ENCODE data around the gene LAMA5. TPM values are rescaled to one million over a fixed set of nuclear protein-coding genes. Genes with fewer than 3 reads are reported as not detected.

Gene LAMA5
- total RNA-seq, 2 experiments from 2014 or later: 53.3 to 162 TPM

DNA sequence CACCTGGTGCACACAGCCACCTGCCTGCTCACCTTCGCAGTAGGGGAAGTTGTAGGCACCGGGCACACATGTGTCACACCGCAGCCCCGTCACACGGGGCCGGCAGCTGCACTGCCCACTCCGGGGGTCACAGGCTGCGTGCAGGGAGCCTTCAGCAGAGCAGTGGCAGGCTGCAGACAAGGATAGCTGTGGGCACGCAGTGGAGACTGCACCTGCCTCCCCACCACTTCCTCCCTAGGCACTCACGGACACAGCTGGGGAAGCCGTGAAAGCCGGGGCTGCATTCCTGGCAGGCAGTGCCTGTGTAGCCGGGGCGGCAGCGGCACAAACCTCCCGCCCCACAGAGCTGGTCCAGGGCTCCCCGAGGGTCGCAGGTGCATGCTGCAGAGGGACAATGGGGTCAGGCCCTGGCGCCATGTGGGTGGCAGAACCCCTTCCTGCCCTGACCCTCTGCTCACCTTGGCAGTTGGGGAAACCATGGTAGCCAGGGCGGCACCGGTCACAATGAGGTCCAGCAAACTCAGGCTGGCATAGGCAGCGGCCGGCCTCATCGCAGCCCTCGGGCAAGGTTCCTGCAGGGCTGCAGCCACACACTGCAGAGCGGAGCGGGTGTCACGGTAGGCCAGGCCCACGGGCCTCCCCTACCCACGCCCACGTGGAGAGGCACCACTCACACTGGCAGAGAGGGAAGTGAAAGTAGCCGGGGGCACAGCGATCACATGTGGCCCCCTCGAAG is 29.4 kb downstream of the LAMA5 start:
- Histone ChIP-seq H3K4me1 (ENCODE audit: insufficient read depth, low read length, poor library complexity, severe bottlenecking) (peaks cover 69% of the 10 kb centered on the region), H3K79me2 (ENCODE audit: insufficient read depth, low read depth, low read length) (peaks cover 4% of the 10 kb centered on the region; the same call in 1 of the 2 replicates), H3K9me2 (ENCODE audit: insufficient read depth, low read length) (no peaks in the 10 kb centered on the region), H3K36me3 (ENCODE audit: insufficient read depth, low read length) (peaks cover 34% of the 10 kb centered on the region), H3K4me2 (ENCODE audit: low read length) (peak overlapping the region; percentile 76), H4K20me1 (ENCODE audit: insufficient read depth, low read length) (no peaks in the 10 kb centered on the region), H2AFZ (ENCODE audit: low read length) (no peak overlapping the region), H3K4me3 (ENCODE audit: low read depth, low read length, poor library complexity, severe bottlenecking) (peak overlapping the region; percentile 20), H3K9me3 (ENCODE audit: low read length) (0 out of 2 replicates have a peak, but pooled peaks cover 7% of the 10 kb centered on the region), H3K27ac (ENCODE audit: low read depth, low read length, poor library complexity, severe bottlenecking) (peak overlapping the region; percentile 97)
- ChIA-PET POLR2A (no interaction called here), CTCF (ENCODE audit: unreplicated experiment) (no interaction called here)
- TF ChIP-seq CTCF (conservative IDR thresholded peaks at IDR 0.05; ENCODE audit: low read length) (no peak), EZH2phosphoT487 (IDR thresholded peaks at IDR 0.05; ENCODE audit: borderline replicate concordance, low read depth, low read length) (no peak)
- no TSS peak for BruUV-seq (replicated peaks)
- intact Hi-C loops (cut with micrococcal nuclease; ENCODE audit: unreplicated experiment): loop anchor here (1.0 to 5.0 kb wide), 3 partner anchors 35 to 270 kb away; partner anchors contain the start of genes ADRM1 and RPS21
- peak; percentile 92 for DNase-seq (ENCODE audit: low spot score)

DNA sequence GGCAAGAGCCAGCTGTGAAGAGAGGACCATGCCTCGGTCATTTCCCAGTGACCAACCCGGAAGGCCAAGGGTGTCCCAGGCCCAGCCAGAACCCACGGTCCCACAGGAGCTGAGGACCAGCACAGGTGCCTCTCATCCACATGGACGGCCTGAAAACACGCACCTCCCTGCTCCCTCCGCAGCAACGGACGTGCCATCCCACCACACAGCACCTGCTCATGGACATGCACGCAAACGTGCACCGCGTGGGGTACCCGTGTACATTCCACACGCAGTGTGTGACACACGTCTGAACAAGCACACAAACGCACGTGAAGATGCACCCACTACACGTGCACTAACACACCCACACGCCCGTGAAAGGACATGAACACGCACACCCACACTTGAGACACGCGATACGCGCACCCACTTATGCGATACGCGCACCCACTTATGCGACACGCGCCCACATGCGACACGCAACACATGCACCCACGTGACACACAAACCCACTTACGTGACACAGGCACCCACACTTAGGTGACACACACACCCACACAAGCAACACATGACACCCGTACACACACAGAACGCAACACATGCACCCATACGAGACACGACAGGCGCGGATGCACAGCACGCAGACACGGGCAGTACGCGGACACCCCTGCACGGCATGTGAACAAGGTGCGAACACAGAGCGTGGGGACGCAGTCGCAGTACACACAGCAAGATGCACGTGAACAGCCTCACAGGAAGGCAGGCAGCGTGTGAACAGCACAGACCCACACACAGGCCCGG is 30.1 kb downstream of the LAMA5 start:
- H2AFZ ChIP-seq (ENCODE audit: low read length): no peak overlapping the region
- ChIA-PET POLR2A (no interaction called here), CTCF (ENCODE audit: unreplicated experiment) (no interaction called here)
- no peak for TF ChIP-seq EZH2phosphoT487 (IDR thresholded peaks at IDR 0.05; ENCODE audit: borderline replicate concordance, low read depth, low read length)
- no peaks in the 10 kb centered on the region for H4K20me1 ChIP-seq (ENCODE audit: insufficient read depth, low read length)
- no peak for DNase-seq (ENCODE audit: low spot score)
- H3K36me3 ChIP-seq (ENCODE audit: insufficient read depth, low read length): peaks cover 34% of the 10 kb centered on the region
- peak overlapping the region; percentile 97 for H3K27ac ChIP-seq (ENCODE audit: low read depth, low read length, poor library complexity, severe bottlenecking)
- intact Hi-C loops (cut with micrococcal nuclease; ENCODE audit: unreplicated experiment): loop anchor here (1.0 to 5.0 kb wide), 3 partner anchors 35 to 270 kb away; partner anchors contain the start of genes ADRM1 and RPS21
- BruUV-seq (replicated peaks): no TSS peak
- H3K79me2 ChIP-seq (ENCODE audit: insufficient read depth, low read depth, low read length): peaks cover 4% of the 10 kb centered on the region; the same call in 1 of the 2 replicates
- H3K9me3 ChIP-seq (ENCODE audit: low read length): 0 out of 2 replicates have a peak, but pooled peaks cover 7% of the 10 kb centered on the region
- peak overlapping the region; percentile 20 for H3K4me3 ChIP-seq (ENCODE audit: low read depth, low read length, poor library complexity, severe bottlenecking)
- peak overlapping the region; percentile 76 for H3K4me2 ChIP-seq (ENCODE audit: low read length)
- H3K4me1 ChIP-seq (ENCODE audit: insufficient read depth, low read length, poor library complexity, severe bottlenecking): peaks cover 65% of the 10 kb centered on the region
- H3K9me2 ChIP-seq (ENCODE audit: insufficient read depth, low read length): no peaks in the 10 kb centered on the region

- Histone ChIP-seq H3K4me2 (ENCODE audit: low read length) (peak overlapping the region; percentile 76), H3K36me3 (ENCODE audit: insufficient read depth, low read length) (peaks cover 31% of the 10 kb centered on the region), H3K27ac (ENCODE audit: low read depth, low read length, poor library complexity, severe bottlenecking) (peak overlapping the region; percentile 97), H3K9me2 (ENCODE audit: insufficient read depth, low read length) (no peaks in the 10 kb centered on the region), H4K20me1 (ENCODE audit: insufficient read depth, low read length) (no peaks in the 10 kb centered on the region), H3K4me3 (ENCODE audit: low read depth, low read length, poor library complexity, severe bottlenecking) (no peak overlapping the region), H2AFZ (ENCODE audit: low read length) (no peak overlapping the region), H3K79me2 (ENCODE audit: insufficient read depth, low read depth, low read length) (no peaks in the 10 kb centered on the region; the same call in 1 of the 2 replicates), H3K4me1 (ENCODE audit: insufficient read depth, low read length, poor library complexity, severe bottlenecking) (peaks cover 59% of the 10 kb centered on the region), H3K9me3 (ENCODE audit: low read length) (0 out of 2 replicates have a peak, but pooled peaks cover 4% of the 10 kb centered on the region)
- POLR2A ChIA-PET: no interaction called here
- CTCF ChIA-PET (ENCODE audit: unreplicated experiment): no interaction called here
- intact Hi-C loops (cut with micrococcal nuclease; ENCODE audit: unreplicated experiment): loop anchor here (5.0 kb wide), 2 partner anchors 51 to 271 kb away; partner anchors contain the start of gene RPS21
- no peak for TF ChIP-seq EZH2phosphoT487 (IDR thresholded peaks at IDR 0.05; ENCODE audit: borderline replicate concordance, low read depth, low read length)
- TF ChIP-seq CTCF (conservative IDR thresholded peaks at IDR 0.05; ENCODE audit: low read length): no peak
- DNase-seq (ENCODE audit: low spot score): peak; percentile 41
- no TSS peak for BruUV-seq (replicated peaks)
These were observed 30.8 kb downstream of the LAMA5 start for GRCh38 chr20:62336329-62336728.

All from OCI-LY7 (cell line).